ENCODE measurements around the gene RFX7.

The RFX7 gene

DNA sequence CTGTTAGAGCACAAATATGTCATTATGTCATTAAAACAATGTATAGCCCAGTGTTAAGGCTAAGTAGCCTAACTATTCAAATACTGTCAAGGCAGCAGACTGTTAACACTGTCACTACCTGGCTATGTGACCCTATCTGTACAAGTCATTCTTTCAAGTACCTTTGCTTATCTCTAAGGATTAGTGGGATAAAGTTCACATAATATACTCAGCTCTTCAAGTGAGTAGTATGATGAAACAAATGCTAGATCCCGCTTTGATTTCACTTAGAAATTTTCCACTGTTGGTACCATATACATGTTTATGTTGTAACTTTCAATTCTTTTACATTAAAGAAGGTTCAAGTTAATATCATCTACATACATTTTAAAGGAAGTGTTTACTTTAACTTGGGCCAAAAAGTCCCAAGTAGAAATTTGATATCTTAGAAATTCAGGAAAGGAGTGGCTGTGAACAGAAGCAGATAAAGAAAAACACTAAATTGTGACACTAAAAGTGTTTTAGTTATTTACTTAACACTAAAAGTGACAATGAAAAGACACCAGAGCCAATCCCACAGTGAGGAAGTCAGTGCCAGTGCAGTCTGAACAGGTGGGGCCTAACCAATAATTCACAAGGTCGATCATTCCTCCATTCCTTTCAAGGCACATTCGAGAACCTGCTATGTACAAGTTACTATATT lies 4.8 kb upstream of the RFX7 start:
- DNase-seq (ENCODE audit: extremely low read depth, low read depth) = no peak
- TF ChIP-seq, protein P1, sequence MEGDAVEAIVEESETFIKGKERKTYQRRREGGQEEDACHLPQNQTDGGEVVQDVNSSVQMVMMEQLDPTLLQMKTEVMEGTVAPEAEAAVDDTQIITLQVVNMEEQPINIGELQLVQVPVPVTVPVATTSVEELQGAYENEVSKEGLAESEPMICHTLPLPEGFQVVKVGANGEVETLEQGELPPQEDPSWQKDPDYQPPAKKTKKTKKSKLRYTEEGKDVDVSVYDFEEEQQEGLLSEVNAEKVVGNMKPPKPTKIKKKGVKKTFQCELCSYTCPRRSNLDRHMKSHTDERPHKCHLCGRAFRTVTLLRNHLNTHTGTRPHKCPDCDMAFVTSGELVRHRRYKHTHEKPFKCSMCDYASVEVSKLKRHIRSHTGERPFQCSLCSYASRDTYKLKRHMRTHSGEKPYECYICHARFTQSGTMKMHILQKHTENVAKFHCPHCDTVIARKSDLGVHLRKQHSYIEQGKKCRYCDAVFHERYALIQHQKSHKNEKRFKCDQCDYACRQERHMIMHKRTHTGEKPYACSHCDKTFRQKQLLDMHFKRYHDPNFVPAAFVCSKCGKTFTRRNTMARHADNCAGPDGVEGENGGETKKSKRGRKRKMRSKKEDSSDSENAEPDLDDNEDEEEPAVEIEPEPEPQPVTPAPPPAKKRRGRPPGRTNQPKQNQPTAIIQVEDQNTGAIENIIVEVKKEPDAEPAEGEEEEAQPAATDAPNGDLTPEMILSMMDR (IDR thresholded peaks at IDR 0.05; ENCODE audit: low read depth, low read length) = no peak

DNA sequence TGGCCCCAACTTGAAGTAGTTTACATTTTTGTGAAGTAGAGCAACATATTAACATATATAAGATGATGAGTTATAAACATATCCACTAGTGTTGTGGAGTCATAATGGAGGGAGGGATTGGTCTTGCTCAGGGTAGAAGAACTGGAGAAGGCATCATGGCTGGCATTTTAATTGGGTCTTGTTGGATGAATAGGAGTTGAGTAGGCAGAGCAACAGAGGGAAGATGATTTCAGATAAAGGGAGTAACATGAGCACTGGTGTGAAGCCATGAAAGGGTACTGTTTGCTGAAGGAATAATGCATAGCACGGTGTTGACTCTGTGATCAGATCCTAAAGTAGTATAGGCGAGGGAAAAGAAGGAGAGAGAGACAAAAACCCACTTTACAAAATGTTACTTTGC lies 3.6 kb upstream of the RFX7 start:
- TF ChIP-seq, protein P1 (IDR thresholded peaks at IDR 0.05; ENCODE audit: low read depth, low read length) = no peak
- DNase-seq (ENCODE audit: extremely low read depth, low read depth) = no peak

DNA sequence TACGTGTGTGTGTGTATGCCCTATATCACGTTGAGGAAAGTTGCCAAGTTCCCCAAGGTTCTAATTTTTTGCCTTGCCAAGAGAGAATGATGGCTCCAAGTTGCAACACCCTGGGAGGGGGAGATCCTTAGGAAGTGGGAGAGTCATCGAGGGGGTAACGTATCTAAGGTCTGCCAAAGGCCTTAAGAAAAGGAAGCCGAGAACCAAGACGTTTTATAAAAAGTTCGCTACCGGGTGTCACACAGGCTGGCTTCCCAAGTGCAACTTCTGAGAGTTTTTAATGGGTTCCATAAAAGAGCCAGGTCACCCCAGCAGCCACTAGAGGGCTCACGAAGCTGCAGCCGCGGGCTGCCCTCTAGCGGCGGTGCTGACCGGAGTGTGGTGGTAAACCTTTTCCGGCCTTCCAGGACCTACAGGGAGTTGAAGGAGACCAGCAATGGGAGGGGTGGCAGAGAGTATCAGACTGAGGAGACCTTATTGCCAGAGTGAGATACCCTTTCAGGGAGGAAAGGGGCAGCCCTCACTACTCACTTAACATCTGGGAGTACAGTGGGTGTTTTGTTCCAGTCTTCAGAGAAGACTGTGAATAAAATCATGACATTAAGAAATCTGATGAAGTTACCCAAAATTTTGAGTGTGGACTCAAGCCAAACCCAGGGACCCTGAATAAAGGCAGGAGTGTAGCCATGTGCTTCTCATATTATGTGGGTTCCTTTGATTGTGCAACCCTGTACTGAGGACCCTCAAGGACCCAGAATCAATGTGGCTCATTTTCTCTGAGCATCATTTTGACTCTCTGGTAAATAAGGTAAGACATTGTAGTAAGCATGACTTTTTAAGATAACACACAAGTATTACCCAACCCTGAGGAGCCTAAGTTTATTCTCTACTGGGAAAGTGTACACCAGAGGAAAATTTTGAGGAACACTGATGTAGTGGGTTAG lies 2.5 kb upstream of the RFX7 start:
- TF ChIP-seq, protein P1 (IDR thresholded peaks at IDR 0.05; ENCODE audit: low read depth, low read length) = no peak; the same call in none of the 2 replicates
- DNase-seq (ENCODE audit: extremely low read depth, low read depth) = peak; percentile 62

DNA sequence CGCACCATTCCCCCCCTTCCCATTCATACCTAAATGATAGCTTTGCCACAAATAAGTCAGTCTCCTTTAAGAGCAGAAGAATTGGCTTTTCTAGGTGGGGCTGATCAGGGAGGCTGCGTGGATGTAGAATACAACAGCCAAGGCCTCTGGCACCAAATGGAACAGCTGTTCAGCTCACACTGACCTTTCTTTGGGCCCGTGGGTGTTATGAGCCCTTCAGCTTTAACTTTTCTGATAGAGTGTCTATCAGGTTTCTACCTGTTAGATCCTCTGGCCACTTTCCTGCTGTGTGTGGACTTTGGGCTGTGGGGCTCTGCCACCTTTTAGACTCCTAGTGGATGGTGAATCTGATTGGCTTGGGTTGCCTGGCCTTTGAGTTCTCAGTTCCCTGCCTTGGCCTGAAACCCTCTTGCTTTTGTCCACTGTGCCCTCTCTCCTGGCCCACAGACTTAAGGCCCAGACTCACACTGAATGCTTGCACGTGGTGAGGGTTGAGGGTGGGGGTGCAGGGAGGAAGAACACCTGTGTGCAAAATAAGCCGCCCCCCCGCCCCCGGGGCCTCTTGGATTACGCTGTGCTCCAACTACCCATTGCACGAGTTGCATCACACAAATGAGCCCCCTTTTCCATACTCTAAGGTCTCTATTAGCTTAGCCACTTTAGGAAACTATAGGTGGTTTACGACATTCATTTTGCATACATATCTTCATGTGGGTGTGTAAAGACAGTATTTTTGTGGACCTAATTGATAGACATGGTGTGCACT lies 1.3 kb upstream of the RFX7 start:
- TF ChIP-seq, protein P1 (IDR thresholded peaks at IDR 0.05; ENCODE audit: low read depth, low read length) = no peak
- DNase-seq (ENCODE audit: extremely low read depth, low read depth) = no peak

DNA sequence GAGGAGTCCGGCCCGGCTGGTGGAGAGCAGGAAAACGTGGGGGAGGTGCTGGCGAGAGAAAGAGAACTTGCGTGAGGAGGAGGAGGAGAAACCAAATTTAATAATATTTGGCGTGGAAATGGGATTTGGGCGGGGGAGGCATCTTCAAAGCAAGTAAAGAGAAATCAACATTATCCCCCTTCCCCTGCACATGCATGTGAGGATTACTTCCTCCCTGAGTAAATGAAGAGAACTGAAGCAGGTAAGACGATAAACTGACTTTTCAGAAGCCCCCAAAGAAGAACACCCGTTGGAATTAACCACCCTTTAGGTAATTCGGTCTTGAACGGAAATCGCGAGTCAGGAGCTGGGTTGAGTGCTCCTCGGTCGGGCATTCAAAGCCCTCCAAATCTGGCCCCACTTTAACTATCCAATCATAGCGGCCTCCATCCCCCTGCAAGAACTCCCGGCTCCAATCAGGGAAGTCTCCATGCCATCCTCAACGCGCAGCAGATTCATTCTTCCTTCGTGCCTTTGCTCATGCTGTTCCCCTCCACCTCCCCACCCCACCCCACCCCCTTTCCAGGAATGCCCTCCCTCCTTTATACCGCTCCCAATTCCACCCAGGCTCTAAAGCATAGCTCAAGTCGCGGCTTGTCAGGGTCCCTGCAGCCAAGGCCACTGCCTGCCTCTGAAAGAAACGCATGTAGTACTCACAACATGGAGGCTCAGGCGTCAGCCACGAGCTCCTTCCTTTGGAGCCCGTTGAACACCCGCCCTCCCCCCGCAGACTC lies 545 bp upstream of the RFX7 start:
- DNase-seq (ENCODE audit: extremely low read depth, low read depth) = no peak
- TF ChIP-seq, protein P1 (IDR thresholded peaks at IDR 0.05; ENCODE audit: low read depth, low read length) = no peak

DNA sequence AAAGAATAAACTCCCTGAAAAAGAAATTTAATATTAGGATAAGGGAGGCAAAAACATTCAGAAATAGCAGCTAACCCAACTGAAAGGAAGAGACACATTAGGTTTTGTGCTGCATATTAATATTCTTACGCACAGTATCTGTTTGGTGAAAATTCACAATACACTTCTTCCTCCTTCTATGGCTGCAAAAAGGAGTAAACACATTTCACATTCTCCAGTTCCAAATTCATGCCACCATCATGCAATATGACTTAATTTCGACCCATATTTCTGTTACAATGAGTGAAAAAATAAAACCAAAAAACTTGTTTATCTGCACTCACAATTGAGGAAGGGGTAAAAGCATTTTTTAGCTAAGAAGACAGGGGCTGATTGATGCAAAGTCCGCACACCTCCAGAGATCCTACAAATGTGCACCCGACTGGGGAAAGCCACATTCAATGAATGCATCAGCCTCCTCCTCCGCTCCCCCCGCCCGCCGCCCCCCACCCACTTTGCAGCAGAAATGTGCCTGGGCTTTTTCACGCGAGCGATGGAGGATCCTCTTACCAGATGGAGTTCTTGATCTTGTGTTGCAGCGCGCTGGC lies 1.0 kb downstream of the RFX7 start:
- DNase-seq (ENCODE audit: extremely low read depth, low read depth) = no peak
- TF ChIP-seq, protein P1 (IDR thresholded peaks at IDR 0.05; ENCODE audit: low read depth, low read length) = no peak
